Right hindlimb (tissue), 1 donor: Measurements from ENCODE around the gene CYP26B1.

Experiments used
- DNase-seq: peaks from one replicate; pipeline ENCODE4 v3.0.0-alpha.2; 2018

CYP26B1 gene

GRCh38 chr2:72154386-72154975 is 6.8 kb upstream of the CYP26B1 start:
- DNase-seq: no peak

DNA sequence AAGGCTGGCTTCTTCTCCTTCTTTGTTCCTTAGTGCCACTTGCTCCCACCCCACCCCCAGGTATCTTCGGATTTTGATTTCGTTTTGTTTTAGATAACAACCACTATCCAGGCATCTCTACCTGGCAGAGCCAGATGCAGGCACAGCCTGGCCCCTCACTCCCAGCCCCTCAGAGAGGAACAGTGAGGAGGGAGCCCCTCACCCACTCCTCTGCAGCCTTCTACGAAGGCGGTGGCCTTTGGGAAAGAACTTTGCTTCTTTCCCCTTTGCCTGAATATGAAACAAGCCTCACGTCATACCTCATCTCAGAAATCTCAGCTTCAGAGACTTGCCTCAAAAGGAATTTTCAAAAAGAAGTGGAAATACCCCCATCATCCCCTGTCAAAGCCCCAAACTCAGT is 6.3 kb upstream of the CYP26B1 start:
- no peak for DNase-seq

GRCh38 chr2:72153026-72153791 is 5.5 kb upstream of the CYP26B1 start:
- no peak for DNase-seq

DNA sequence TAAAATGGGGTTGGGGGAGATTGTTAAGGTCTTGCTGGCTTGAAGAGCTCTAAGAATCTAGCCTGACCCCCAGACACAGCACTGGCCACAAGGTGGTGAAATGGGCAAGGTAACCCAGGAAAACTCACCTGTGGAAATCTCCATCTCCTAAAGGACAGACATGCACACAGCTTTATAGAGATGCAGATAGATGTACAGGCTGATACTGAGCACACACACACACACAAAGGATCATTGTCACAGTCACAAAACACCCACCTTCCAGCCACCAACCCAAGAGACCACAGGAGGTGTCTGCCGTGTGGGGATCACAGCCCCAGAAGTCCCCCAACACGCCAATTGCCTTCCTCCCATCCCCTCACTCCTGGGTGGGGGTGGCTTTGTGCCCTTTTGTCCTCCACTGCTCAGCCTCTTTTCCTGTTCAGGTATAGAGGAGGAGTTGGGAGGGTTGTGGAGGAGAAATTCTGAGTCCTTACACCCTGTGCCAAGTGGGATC is 3.2 kb upstream of the CYP26B1 start:
- peak; percentile 13 for DNase-seq

- DNase-seq: peak; percentile 89
These were observed 2.6 kb upstream of the CYP26B1 start for GRCh38 chr2:72150157-72150860.

DNA sequence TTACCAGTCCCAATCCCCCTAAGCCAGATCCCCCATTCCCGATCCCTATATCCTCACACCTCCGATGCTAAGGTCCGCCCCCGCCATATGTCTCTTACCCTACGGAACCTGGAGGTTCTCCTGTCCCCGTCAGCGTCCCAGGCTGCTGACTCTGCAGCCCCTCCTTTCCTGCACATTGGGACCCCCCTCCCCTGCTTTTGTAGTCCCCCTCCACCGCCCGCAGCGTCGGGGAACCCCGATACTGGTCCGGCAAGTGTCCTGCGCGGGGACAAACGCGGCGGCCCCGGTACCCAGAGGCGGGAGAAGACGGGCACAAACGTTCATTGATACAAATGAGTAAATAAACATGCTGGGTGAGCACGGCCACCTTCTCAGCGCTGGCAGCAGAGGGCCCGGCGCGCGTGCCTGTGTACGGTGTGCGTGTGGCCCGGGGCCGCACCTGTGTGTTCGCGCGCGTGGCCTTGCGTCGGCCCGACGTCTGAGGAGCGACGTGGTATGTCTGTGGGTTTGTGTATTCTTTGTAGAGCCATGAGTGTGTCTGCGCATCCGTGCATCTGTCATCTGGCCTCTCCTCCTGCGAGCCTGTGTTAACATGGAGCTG is 2.0 kb upstream of the CYP26B1 start:
- no peak for DNase-seq

DNA sequence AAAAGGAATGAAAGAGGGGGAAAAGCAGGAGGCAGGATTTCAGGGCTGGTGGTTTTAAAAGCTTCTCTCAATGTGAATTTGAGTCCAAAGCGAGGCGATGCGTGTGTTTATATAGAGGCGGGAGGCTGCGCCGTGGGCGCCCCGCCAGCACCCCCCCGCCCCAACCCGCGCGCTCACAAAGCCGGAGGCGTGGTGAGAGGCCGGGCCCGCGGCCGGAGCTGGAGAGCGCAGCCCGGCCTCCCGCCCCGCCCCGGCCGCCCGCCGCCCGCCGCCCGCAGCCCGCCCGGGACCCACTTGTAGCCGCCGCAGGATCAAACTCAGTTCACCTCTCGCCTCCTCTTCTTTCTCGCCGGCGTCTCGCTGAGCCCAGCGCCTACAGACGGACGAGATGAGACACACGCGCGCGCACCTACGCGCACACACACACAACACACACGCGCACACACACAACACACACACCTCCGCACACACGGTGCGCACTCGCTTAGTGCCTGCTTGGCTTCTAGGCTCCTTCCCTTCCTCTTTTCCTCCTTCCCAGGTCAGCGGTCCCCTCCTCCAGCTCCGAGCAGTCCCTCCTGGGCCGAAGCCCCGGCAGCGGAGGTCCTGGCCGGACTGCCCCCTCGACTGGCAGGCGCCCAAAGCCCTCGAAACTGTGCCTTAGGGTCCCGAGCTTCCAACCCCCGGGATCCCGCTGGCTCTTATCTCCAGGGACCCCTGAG is 1.3 kb upstream of the CYP26B1 start:
- DNase-seq: peak; percentile 85

GRCh38 chr2:72148003-72148836 is 558 bp upstream of the CYP26B1 start:
- DNase-seq: peak; percentile 25

GRCh38 chr2:72146347-72147302 is 1.0 kb downstream of the CYP26B1 start:
- DNase-seq: no peak

DNA sequence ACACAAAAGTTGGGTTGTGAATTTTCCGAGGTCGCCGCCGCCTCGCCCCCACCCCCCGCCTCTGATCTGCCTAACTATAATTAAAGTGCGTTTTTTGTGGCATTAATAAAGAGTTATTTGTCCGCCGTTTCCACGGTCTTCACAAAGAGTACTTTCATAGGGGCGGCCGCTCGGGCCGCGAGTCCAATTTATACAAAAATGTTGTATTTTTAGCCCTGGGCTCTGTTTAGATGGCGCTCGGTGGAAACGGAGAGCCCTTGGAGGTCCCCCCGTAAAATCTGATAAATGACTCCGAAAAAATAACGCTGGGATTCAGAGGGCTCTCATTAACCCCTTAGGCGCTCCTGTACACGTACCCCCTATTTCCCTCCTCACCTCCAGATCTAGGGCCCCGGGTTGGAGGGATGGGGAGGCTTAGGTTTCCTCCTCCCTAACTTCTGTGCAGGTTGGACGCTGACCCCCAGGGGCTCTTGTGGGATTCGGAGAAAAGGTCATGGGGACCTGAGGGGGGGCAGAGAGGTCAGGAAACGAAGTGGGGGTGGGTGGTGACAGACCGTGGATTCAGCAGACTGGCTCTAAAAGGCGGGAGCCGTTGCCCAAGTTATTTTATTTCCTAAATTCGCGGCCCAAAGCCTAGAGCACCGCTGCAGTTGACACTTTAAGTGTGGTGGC is 1.9 kb downstream of the CYP26B1 start:
- peak; percentile 28 for DNase-seq

DNA sequence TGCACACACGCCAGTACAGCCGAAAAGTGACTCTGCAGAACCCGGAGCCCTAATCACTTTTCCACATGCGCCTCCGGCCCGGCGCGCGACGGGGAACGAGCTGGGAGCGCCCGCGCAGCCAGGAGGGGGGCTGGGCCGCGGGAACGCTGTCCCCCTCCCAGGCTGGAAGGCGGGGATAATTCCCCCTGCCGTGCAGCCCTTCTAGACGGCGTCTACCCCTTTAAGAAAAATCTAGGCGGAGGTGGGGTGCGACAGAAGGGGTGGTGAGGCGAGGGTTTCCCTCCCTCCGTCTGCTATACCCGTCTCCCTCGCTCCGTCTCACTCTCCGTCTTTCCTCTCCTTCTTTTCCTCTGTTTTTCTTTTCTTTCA is 2.4 kb downstream of the CYP26B1 start:
- DNase-seq: peak; percentile 89

DNA sequence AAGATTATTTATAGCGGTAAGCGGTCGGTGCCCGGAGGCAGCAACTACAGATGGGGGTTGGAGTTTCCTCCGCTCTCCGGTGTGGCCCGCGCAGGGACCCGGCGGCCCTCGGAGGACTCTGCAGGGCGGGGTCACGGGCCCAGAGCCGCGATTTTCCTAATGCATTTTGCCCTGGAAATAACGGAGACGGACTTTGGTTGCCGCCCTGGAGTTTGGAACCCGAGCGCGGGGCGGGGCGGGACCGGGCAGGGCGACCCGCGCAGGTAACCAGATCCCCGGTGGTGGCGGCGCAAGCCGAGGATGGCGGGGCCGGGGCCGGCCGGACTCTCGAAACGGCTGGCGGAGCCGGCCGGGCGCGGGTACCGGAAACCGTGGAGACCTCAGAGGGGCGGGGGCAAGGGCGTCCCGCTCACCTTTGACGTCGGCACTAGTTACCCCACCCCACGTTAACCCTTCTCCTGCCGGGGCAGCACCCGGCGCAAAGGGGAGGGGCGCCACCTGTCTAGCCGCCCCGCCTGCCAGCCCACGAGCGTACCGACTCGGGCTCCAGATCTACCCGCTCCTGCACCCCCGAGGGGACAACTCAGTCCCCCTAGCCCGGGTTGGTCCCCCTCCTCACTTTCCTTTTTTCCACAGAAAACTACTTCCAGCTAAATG is 2.9 kb downstream of the CYP26B1 start:
- DNase-seq: peak; percentile 89

DNA sequence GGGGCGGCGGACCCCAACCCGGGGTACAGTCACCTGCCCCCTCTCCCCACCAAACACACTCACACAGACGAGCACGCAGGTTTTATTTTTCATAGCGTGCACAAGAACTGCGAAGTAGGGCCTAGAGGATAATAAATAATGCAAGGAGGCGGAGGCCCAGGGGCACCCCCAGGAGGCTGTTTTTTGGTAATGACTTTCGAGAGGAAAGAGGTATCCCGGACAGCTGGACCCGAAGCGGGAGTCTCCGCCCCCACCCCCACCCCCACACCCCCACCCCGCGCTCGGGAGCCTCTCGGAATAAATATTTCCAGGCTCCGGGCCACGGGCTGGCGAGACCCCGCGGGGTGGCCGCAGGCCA is 3.4 kb downstream of the CYP26B1 start:
- no peak for DNase-seq

DNA sequence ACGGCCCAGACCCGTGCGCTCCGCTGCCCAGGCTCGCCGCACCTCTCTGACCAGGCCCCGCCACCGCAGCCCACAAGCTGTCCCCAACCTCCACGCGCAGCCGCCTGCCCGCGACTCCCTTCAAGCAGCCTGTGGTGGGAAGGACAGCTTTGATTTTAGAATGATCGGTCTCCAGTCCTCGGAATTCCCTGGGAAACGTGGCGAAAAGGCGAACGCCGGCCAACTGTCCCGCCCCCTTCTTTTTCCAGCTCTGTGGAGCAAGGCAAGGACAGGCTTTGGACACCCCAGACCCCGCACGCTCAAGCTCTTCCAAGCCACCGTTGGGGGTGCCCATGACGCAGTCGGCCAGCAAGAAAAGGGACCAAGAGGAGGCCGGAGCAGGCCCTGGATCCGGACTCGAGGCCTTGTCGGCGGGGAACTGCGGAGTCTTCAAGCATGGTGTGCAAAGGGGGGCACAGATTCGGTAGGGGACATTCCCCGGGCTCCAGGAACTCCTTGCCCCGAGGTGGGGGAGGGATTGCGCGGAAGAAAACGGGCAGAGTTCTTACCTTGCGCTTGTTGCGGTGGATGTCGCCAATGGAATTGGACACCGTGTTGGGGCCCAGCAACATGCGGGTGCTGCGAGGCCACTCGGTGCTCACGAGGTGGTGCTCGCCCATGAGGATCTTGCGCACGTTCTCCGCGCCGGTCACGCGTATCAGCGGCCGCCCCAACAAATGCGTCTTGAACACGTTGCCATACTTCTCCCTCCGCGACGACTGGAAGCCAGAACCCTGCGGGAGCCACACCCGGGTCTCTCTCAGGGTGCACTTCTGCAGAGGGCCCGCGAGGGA is 4.0 kb downstream of the CYP26B1 start:
- DNase-seq: peak; percentile 75

- DNase-seq: peak; percentile 90
These were observed 4.9 kb downstream of the CYP26B1 start for GRCh38 chr2:72142570-72143440.

GRCh38 chr2:72141881-72142451 is 5.7 kb downstream of the CYP26B1 start:
- DNase-seq: peak; percentile 33

DNA sequence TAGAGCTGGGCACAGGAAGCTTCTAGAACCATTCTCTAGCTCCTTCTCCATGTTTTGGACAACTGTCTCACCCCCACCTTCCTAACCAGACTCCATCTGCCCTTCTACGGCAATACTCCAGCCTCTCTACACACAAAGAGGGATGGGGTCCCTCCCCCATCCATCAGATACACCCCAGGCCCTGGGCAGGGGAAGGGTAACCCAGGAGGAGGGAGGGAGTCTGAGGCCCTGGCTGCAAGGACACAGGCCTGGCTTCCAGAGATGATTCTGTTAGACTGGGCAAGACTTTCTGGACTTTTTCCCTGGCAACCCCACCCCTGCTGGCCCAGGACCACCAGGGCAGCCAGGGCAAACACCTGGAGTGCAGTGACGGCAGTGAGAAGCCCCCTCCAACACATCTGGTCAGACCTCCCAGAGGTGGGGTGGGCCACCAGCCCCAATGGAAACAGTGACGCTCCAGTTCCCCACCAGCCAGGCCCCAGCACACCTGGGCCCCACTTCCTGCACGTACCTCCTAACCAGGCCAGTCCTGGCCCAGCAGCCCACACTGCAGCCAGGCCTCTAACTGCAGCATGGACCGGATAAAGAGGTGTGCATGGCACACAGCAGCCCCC is 6.5 kb downstream of the CYP26B1 start:
- peak; percentile 49 for DNase-seq
